Smooth muscle cell (in vitro differentiated cells): ENCODE results near the gene TMEM244. TPM values are rescaled to one million over a fixed set of nuclear protein-coding genes. Genes with fewer than 3 reads are reported as not detected.

Experiments used
- DNase-seq: peaks from one replicate; lab custom pipeline; 2025; ENCODE audit not compliant: unreplicated experiment; lab: John Stamatoyannopoulos, UW
- H2AFZ ChIP-seq: fragments of 200-600 bp; sonication (generic); 2 replicates; pipeline ENCODE4 v1.6.0; 2016; ENCODE audit warnings: antibody characterized with exemption, low read depth, mild to moderate bottlenecking
- H3F3A ChIP-seq: fragments of 200-600 bp; sonication (generic); 2 replicates; pipeline ENCODE4 v1.6.0; 2017; ENCODE audit warnings: antibody characterized with exemption, low read depth
- H3K27ac ChIP-seq: fragments of 200-600 bp; sonication (generic); 2 replicates; pipeline ENCODE4 v1.5.1; 2016; ENCODE audit warnings: low read depth, mild to moderate bottlenecking
- H3K27me3 ChIP-seq: fragments of 200-600 bp; sonication (generic); 2 replicates; pipeline ENCODE4 v1.6.1; 2016; ENCODE audit warnings: low read depth, mild to moderate bottlenecking
- H3K36me3 ChIP-seq: fragments of 200-600 bp; sonication (generic); 2 replicates; pipeline ENCODE4 v1.5.1; 2016; ENCODE audit warnings: low read depth
- H3K4me1 ChIP-seq: fragments of 200-600 bp; sonication (generic); 2 replicates; pipeline ENCODE4 v1.5.1; 2016; ENCODE audit warnings: low read depth
- H3K4me2 ChIP-seq: fragments of 200-600 bp; sonication (generic); 2 replicates; pipeline ENCODE4 v1.6.0; 2016; ENCODE audit warnings: mild to moderate bottlenecking
- H3K4me3 ChIP-seq: fragments of 200-600 bp; sonication (generic); 2 replicates; pipeline ENCODE4 v1.5.1; 2016; ENCODE audit warnings: mild to moderate bottlenecking
- H3K79me2 ChIP-seq: fragments of 200-600 bp; sonication (generic); 2 replicates; pipeline ENCODE4 v1.6.0; 2016; ENCODE audit warnings: low read depth, mild to moderate bottlenecking
- H3K9ac ChIP-seq: fragments of 200-600 bp; sonication (generic); 2 replicates; pipeline ENCODE4 v1.6.0; 2016; ENCODE audit warnings: low read depth
- H3K9me3 ChIP-seq: fragments of 200-600 bp; sonication (generic); replicated peaks from 2 replicates; pipeline ENCODE4 v1.5.1; 2016; ENCODE audit warnings: low read depth
- H4K20me1 ChIP-seq: fragments of 200-600 bp; sonication (generic); 2 replicates; pipeline ENCODE4 v1.6.0; 2016; ENCODE audit warnings: low read depth
- CTCF ChIP-seq: fragments of 200-600 bp; sonication (generic); IDR thresholded peaks from 2 replicates; pipeline ENCODE4 v1.5.1; 2017; ENCODE audit warnings: borderline replicate concordance, mild to moderate bottlenecking, antibody characterized with exemption; ENCODE audit not compliant: insufficient read depth, poor library complexity, severe bottlenecking
- WGBS: methylation state at CpG from one replicate; pipeline ENCODE4 v1.1.7; 2016; ENCODE audit warnings: low lambda C conversion rate; 5-methylcytosine and 5-hydroxymethylcytosine counted together
- polyA plus RNA-seq: library from polyadenylated mRNA; unstranded; fragments of >200 nt; fragmentation: Nextera tagmentation; extraction: Ambion mirVana; gene quantifications from 2 replicates; pipeline ENCODE4 v1.2.1, GENCODE V29; 2016
- total RNA-seq: library from RNA; depleted of rRNA; stranded (reverse); fragments of >200 nt; gene quantifications from 2 replicates; pipeline ENCODE4 v1.2.3, GENCODE V29; 2014

Gene TMEM244
- total and polyA plus RNA-seq, 2 experiments from 2014 or later: not detected

DNA sequence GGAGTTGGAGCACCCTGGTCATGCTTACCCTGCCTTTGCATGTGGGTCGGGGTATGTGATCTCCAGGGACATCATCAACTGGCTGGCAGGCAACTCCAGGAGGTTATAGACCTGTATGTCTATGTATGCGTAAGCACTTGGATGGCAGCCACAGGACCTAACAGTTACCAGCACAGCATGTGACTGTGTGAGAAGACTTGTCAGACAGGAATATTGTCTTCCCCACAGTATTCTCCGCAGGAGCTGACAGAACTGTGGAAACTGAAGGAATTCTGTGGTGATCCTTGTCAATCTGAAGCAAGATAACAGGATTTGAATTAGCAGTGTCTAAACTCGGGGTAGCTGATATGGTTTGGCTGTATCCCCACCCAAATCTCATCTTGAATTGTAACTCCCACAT, 59.2 kb downstream of the TMEM244 start:
- TF ChIP-seq CTCF: no peak
- no peak for DNase-seq
- H3K36me3 ChIP-seq: no peaks in the 10 kb centered on the region

GRCh38 chr6:129795261-129795660, 65.9 kb downstream of the TMEM244 start:
- TF ChIP-seq CTCF: no peak
- Histone ChIP-seq H3K4me2 (no peak overlapping the region), H3K27ac (no peak overlapping the region), H3K4me1 (no peaks in the 10 kb centered on the region), H3K79me2 (no peaks in the 10 kb centered on the region), H3K9ac (no peak overlapping the region), H3K4me3 (no peak overlapping the region), H3F3A (no peaks in the 10 kb centered on the region), H2AFZ (no peak overlapping the region), H4K20me1 (no peaks in the 10 kb centered on the region), H3K27me3 (peaks cover 3% of the 10 kb centered on the region), H3K36me3 (no peaks in the 10 kb centered on the region), H3K9me3 (no peaks in the 10 kb centered on the region)
- WGBS: 83% methylated on average over 2 of the region's 2 CpGs
- no peak for DNase-seq

More for the DNA sequence above, 59.2 kb downstream of the TMEM244 start:
- H3K4me3 ChIP-seq: no peak overlapping the region
- no peaks in the 10 kb centered on the region for H4K20me1 ChIP-seq
- H3K4me2 ChIP-seq: no peak overlapping the region
- no peaks in the 10 kb centered on the region for H3K79me2 ChIP-seq
- no peaks in the 10 kb centered on the region for H3K27me3 ChIP-seq
- no peak overlapping the region for H3K9ac ChIP-seq
- H3K9me3 ChIP-seq: no peaks in the 10 kb centered on the region
- WGBS: 91% methylated on average over 4 of the region's 4 CpGs
- H3K4me1 ChIP-seq: no peaks in the 10 kb centered on the region
- no peak overlapping the region for H3K27ac ChIP-seq
- H2AFZ ChIP-seq: no peak overlapping the region
- no peaks in the 10 kb centered on the region for H3F3A ChIP-seq

- H3K9ac ChIP-seq: no peak overlapping the region
- H3K4me3 ChIP-seq: no peak overlapping the region
- H3K79me2 ChIP-seq: no peaks in the 10 kb centered on the region
- H4K20me1 ChIP-seq: no peaks in the 10 kb centered on the region
- no peaks in the 10 kb centered on the region for H3F3A ChIP-seq
- H3K4me1 ChIP-seq: no peaks in the 10 kb centered on the region
- no peak for DNase-seq
- peaks cover 3% of the 10 kb centered on the region for H3K27me3 ChIP-seq
- H3K36me3 ChIP-seq: no peaks in the 10 kb centered on the region
- 92% methylated on average over 7 of the region's 7 CpGs for WGBS
- H3K9me3 ChIP-seq: no peaks in the 10 kb centered on the region
- TF ChIP-seq CTCF: no peak
- no peak overlapping the region for H3K4me2 ChIP-seq
- no peak overlapping the region for H2AFZ ChIP-seq
- H3K27ac ChIP-seq: no peak overlapping the region
Measured at GRCh38 chr6:129793447-129793846, 67.7 kb downstream of the TMEM244 start.

- H4K20me1 ChIP-seq: no peaks in the 10 kb centered on the region
- TF ChIP-seq CTCF: no peak
Measured at GRCh38 chr6:129792049-129792448, 69.1 kb downstream of the TMEM244 start.

More at GRCh38 chr6:129792049-129792448, 69.1 kb downstream of the TMEM244 start:
- Histone ChIP-seq H3K4me2 (no peak overlapping the region), H3K4me3 (no peak overlapping the region), H3K36me3 (no peaks in the 10 kb centered on the region), H3K27ac (no peak overlapping the region), H3K9ac (no peak overlapping the region), H3K79me2 (no peaks in the 10 kb centered on the region), H3K9me3 (no peaks in the 10 kb centered on the region), H3K4me1 (no peaks in the 10 kb centered on the region), H2AFZ (no peak overlapping the region), H3F3A (no peaks in the 10 kb centered on the region), H3K27me3 (peaks cover 3% of the 10 kb centered on the region)
- no peak for DNase-seq
- WGBS: 91% methylated on average over 4 of the region's 4 CpGs
